T-helper 17 cell (primary cell): ENCODE data around the gene HSBP1. TPM values are rescaled to one million over a fixed set of nuclear protein-coding genes. Genes with fewer than 3 reads are reported as not detected.

ENCODE experiments used
- ATAC-seq: fragments of 150-1000 bp; cut with Tn5 transposase; 2 replicates; pipeline ENCODE4 v1.10.0; 2021; ENCODE audit warnings: mild to moderate bottlenecking, moderate library complexity
- DNase-seq, 3 donors: peaks; one replicate each; pipeline versions ENCODE4 v3.0.0 to v3.0.0-alpha.2; 2020 to 2021
- H3K9me3 ChIP-seq: one replicate; pipeline ENCODE4 v1.7.0; 2013; ENCODE audit warnings: low read length, mild to moderate bottlenecking; ENCODE audit not compliant: control insufficient read depth, poor library complexity, severe bottlenecking
- H3K27ac Mint-ChIP-seq: one replicate; pipeline ENCODE4 v1.8.0; 2022; ENCODE audit warnings: mild to moderate bottlenecking, moderate library complexity, mixed read lengths
- H3K27me3 Mint-ChIP-seq: one replicate; pipeline ENCODE4 v1.8.0; 2022; ENCODE audit warnings: mixed read lengths
- H3K36me3 Mint-ChIP-seq: one replicate; pipeline ENCODE4 v1.8.0; 2022; ENCODE audit warnings: low read depth, mixed read lengths
- H3K4me1 Mint-ChIP-seq: one replicate; pipeline ENCODE4 v1.8.0; 2022; ENCODE audit warnings: mild to moderate bottlenecking, mixed read lengths
- H3K4me3 Mint-ChIP-seq: one replicate; pipeline ENCODE4 v1.8.0; 2022; ENCODE audit warnings: mild to moderate bottlenecking, moderate library complexity, mixed read lengths
- total RNA-seq, 4 donors: library from RNA in 2 of 4; stranded (reverse) in 2 of 4; gene quantifications; one replicate each; pipeline ENCODE4 v1.2.3 and lab custom pipeline; 2022 to 2026

HSBP1 gene
- total RNA-seq (10 to 100 TPM; 23.1 to 23.8 TPM), total RNA-seq (lab: John Stamatoyannopoulos, UW) (12.3 to 24.3 reads per million in 2 donors)

DNA sequence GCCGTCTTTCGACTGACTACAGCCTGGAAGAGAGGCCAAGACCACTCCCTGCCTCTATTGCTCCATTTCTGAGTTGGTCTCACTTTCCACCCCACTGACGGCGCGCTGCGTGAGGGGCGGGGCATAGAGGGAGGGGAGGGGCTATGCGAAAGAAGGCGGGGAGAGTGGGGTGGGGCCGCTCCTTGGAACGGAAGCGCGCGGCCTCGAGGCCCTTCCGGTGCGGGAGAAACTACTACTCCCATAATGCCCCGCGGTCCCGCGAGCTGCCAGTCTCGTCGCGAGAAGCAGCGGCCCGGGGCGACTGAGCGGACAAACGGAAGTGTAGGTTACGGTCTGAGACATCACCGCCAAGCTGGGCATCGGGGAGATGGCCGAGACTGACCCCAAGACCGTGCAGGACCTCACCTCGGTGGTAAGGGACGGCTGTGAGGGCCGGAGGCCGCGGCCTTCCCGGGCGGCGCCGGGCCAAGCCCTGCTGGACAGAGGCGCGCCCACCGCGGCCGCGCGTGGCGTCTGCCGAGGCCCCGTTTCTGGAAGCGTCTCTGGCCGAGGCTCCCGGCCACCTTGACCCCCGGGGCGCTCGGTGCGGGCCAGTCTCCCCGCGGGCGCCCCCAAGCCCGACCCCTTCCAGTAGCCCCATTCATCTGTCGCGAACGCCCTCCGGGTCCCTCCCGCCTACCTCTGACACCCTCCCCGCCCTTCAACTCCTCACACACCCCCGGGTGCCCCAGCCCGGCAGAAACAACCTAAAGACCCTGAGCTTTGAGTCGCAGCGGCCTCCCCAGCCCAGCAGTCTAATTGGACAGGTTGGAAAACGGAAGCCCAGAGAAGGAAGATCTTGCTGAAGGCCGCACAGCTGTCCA is at the start of gene HSBP1:
HSBP1 (plus strand) TSS at position 269 of the 863 bp plus-strand sequence; CDS start at position 368, 99 bp downstream.
- Mint-ChIP-seq H3K36me3 (peaks cover 4% of the 10 kb centered on the region), H3K27me3 (no peaks in the 10 kb centered on the region)

DNA sequence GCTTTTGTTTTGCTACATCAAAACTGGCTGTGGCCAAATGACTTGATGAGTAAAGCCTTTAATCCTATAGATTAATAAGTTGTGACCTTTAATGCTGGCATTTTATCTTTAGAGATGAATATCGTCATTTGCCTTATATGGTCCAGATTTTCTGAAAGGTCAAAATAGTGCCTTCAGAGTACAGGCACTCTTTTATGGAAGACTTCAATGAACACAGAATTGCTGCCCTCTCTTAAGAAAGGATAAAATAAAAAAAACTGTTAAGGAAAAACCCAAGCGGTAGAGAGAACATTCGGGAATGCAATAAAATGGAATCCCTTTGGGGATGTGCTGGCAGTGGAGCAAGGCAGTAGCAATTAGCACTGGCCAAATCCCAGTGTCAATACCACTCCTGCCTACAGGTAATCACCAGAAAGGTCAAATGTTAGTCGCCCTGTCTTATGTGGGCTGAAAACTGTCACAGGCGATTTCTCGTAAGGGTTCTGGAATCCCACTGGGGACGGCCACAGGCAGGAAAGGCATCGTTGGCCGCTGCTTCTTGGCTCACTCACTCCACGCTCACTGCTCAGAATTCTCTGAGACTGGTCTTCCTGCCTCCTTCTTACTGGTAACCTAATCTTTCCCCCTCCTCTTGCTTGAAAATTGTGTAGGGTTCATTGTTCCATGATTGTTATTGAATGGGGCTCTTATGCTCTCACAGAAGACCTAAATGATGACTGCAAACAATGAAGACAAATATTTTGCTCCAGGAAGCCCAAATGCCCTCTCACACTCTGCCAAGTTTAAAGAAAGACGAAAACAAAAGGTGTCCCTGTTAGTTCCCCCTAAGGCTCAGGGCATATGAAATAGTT is 45.4 kb upstream of the HSBP1 start:
- ATAC-seq = no peak
- DNase-seq = no peak
- Mint-ChIP-seq H3K36me3 (no peaks in the 10 kb centered on the region), H3K27me3 (peaks cover 17% of the 10 kb centered on the region), H3K4me3 (no peak overlapping the region), H3K4me1 (no peaks in the 10 kb centered on the region), H3K27ac (no peak overlapping the region)
- no peaks in the 10 kb centered on the region for H3K9me3 ChIP-seq

More for the DNA sequence above, at the start of gene HSBP1:
- DNase-seq = peak; percentile 84 to 90 (median 85)
- no peaks in the 10 kb centered on the region for H3K9me3 ChIP-seq
- H3K4me3 Mint-ChIP-seq = peak within 1 kb of the TSS; percentile 97
- H3K4me1 Mint-ChIP-seq = peaks cover 12% of the 10 kb centered on the region
- peak; percentile 99 for ATAC-seq
- peak within 1 kb of the TSS; percentile 94 for H3K27ac Mint-ChIP-seq

DNA sequence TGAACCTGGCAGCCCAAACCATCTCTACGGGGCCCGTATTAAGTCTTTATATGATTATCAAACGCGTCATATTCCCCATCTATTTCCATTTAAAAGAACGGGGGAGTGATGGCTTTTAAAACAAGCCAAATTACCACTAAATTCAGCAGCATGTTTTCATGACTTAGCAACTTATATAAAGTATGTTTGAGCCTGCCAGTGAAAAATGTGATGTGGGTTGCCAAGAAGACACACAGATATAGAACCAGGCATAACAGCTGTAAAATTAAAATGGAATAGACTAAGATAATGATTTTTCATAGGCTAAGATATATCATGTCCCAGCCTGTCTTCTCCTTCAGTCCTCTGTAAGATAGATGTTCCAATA is 44.8 kb upstream of the HSBP1 start:
- Mint-ChIP-seq H3K4me1 (no peaks in the 10 kb centered on the region), H3K27ac (no peak overlapping the region), H3K36me3 (no peaks in the 10 kb centered on the region), H3K27me3 (peaks cover 17% of the 10 kb centered on the region), H3K4me3 (no peak overlapping the region)
- ATAC-seq (no peak), DNase-seq (no peak)
- H3K9me3 ChIP-seq = no peaks in the 10 kb centered on the region

DNA sequence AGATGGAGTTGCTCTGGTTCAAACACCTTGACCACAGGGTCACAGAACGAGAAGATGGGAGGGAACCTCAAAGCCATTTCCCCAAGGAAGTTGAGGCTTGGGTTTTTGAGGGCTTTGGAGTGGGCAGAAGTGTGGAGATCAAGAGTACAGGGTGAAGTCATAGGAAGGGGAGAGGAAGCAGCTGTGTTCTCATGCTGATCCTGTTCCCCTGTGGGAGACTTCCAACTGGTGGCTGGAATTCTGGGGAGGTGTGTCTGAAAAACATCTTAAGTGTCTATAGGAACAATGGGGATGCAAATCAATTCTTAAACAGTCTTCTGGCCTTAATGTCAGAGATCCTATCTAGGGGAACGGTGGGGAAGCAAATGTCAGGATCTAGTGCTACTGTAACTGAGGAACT is 38.8 kb upstream of the HSBP1 start:
- Mint-ChIP-seq H3K27me3 (peaks cover 12% of the 10 kb centered on the region), H3K27ac (no peak overlapping the region), H3K4me3 (no peak overlapping the region), H3K36me3 (no peaks in the 10 kb centered on the region), H3K4me1 (peaks cover 3% of the 10 kb centered on the region)
- no peak for ATAC-seq
- no peaks in the 10 kb centered on the region for H3K9me3 ChIP-seq
- no peak for DNase-seq

DNA sequence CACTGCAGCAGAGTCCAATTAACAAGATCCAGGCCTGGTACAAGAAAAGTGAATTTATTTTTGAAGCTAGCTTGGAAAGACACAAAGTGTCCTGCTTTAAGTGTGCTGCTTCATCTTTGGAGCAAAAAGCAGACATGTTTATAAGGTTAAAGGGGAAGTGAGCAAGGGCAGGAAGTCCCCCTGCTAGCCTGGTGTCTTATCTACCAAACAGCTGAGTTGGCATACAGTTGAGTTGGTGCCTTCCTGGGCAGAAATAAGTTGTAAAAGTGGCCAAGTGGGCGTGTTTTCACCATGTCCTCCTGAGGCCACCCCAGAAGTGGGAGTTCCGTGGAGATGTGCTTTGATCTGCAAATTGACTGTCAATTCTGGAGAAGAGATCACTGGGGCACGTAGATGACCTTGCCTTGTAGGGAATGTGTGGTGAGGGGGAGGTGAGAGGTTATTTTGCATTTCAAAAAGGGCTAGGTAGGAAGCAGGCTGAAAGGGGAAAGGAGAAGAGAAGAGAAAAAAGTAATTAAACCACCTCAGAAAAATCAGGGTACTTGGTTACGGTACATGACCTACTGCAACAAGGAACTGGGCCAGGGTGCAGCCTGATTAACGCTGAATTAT is 38.3 kb upstream of the HSBP1 start:
- H3K27ac Mint-ChIP-seq = no peak overlapping the region
- no peaks in the 10 kb centered on the region for H3K9me3 ChIP-seq
- DNase-seq = no peak
- H3K4me1 Mint-ChIP-seq = peaks cover 3% of the 10 kb centered on the region
- no peak overlapping the region for H3K4me3 Mint-ChIP-seq
- ATAC-seq = peak; percentile 33
- no peaks in the 10 kb centered on the region for H3K36me3 Mint-ChIP-seq
- H3K27me3 Mint-ChIP-seq = peaks cover 12% of the 10 kb centered on the region

DNA sequence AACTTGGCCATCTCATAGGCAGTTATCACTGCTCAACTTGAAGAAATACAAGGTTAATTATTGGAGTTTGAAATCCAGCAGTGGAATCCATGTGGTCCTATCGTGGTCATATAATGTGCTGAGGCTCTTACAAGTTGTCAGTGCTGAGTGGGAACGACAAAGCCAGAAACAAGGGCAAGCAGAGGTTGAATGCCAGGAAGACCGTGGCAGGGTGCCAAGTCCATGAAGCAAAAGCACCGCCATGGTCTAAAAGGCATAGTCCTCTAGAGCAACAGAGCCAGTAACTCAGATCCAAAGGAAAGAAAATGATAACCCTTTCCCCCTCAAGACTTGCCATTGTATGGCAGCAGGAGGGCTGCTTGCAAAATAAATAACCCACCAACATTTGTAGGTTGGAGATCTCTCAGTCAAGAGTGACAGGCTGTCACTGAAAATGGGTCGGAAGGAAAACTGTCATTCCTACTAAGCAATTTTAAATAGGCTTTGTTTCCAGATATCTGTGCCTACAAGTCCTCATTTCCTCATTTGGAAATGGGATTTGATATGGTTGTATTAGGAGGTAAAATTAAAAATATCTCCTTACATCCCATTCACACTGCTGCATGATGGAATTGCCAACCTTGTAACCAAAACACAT is 36.4 kb upstream of the HSBP1 start:
- no peaks in the 10 kb centered on the region for H3K9me3 ChIP-seq
- ATAC-seq (no peak), DNase-seq (no peak)
- peaks cover 26% of the 10 kb centered on the region for H3K27me3 Mint-ChIP-seq
- H3K36me3 Mint-ChIP-seq = no peaks in the 10 kb centered on the region
- no peak overlapping the region for H3K4me3 Mint-ChIP-seq
- H3K4me1 Mint-ChIP-seq = peaks cover 8% of the 10 kb centered on the region
- no peak overlapping the region for H3K27ac Mint-ChIP-seq

DNA sequence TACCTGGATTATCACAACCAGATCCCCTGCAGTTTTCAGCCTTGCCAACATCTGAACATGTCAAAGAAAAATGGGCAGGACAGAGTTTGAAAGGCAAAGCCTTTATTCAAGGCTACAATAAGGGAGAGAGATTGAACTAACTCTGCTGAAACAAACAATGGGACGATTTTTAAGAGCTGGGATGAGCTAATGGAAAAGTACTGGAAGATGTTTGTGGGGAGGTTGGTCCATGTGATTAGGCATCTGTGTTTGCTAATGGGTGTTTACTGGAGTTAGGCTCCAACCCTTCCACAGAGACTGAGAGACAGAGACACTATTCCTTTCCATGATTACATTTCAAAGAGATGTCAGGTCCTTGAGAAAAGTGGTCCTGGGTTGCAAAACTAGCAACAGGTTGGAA is 35.0 kb upstream of the HSBP1 start:
- H3K36me3 Mint-ChIP-seq = peaks cover 2% of the 10 kb centered on the region
- ATAC-seq (no peak), DNase-seq (no peak)
- no peaks in the 10 kb centered on the region for H3K9me3 ChIP-seq
- no peak overlapping the region for H3K27ac Mint-ChIP-seq
- H3K27me3 Mint-ChIP-seq = peaks cover 37% of the 10 kb centered on the region
- no peak overlapping the region for H3K4me3 Mint-ChIP-seq
- peaks cover 8% of the 10 kb centered on the region for H3K4me1 Mint-ChIP-seq

DNA sequence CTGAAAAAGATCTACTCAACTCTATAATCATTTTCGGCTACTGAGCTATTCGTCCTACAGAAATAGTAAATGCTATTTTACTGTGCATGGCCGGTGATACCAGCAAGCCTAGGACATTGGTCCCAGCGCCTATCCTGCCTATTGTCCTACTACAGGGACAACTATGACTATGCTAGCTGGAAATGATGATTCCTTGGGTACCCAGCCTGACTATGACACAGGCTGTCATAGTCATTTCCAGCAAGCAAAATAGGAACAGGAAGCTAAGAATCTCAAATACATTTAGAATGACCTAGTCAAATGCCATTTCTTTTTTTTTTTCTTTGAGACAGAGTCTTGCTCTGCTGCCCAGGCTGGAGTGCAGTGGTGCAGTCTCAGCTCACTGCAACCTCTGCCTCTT is 33.7 kb upstream of the HSBP1 start:
- peaks cover 42% of the 10 kb centered on the region for H3K27me3 Mint-ChIP-seq
- no peak overlapping the region for H3K4me3 Mint-ChIP-seq
- ATAC-seq (no peak), DNase-seq (no peak)
- no peak overlapping the region for H3K27ac Mint-ChIP-seq
- peaks cover 2% of the 10 kb centered on the region for H3K36me3 Mint-ChIP-seq
- peaks cover 5% of the 10 kb centered on the region for H3K4me1 Mint-ChIP-seq
- H3K9me3 ChIP-seq = no peaks in the 10 kb centered on the region

DNA sequence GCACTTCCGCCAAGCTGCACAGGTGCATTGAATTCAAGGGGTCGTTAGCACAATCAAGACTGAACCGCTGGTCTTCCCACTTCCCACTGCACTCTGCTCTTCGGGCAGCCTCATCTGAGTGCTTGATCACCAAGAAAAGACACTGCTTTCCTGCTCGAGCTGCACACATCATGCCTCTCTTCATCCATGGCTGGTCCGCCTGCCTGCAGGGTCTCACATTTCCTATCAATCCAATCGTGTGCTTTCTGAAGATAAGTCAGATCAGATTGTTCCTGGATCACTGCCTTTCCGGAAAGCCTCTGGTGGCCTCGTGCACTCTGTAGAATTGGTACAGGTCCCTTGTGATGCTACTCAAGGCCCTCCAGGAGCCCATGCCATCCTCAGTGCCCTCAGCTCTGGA is 30.8 kb upstream of the HSBP1 start:
- H3K4me1 Mint-ChIP-seq = peaks cover 4% of the 10 kb centered on the region
- no peak for DNase-seq
- no peak overlapping the region for H3K4me3 Mint-ChIP-seq
- no peak for ATAC-seq
- no peak overlapping the region for H3K27ac Mint-ChIP-seq
- no peaks in the 10 kb centered on the region for H3K9me3 ChIP-seq
- peaks cover 51% of the 10 kb centered on the region for H3K27me3 Mint-ChIP-seq
- H3K36me3 Mint-ChIP-seq = peaks cover 2% of the 10 kb centered on the region

DNA sequence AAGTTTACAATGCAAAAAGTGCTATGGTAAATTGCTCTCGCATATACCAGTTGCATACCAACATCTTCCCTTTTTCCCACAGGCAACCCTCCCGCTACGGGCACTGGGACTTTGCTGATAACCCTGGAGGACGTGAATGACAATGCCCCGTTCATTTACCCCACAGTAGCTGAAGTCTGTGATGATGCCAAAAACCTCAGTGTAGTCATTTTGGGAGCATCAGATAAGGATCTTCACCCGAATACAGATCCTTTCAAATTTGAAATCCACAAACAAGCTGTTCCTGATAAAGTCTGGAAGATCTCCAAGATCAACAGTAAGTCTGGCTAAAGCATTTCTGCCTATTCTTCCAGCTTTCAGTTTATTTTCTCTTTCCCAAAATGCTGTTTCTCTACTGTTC is 27.9 kb upstream of the HSBP1 start:
- ATAC-seq = no peak

DNA sequence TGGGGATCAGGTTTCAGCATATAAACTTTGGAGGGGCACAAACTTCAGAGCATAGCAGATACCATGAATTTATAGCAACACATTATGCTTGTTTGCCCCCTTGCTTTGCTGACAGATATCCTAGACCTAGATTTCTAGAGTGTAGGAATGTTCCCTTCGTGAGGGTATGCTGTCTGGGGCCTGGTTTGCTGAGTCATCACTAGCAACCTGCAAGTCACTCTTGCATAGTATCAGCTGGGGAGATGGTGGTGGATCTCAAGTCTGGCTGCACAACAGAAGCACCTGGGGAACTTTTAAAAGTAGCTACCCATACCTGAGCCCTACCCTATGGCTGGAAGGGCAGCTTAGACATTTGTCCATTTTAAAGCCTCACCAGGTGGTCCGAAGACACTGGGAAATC is 22.3 kb upstream of the HSBP1 start:
- Mint-ChIP-seq H3K27me3 (peaks cover 43% of the 10 kb centered on the region), H3K27ac (no peak overlapping the region), H3K4me1 (peaks cover 5% of the 10 kb centered on the region), H3K36me3 (no peaks in the 10 kb centered on the region), H3K4me3 (no peak overlapping the region)
- no peak for DNase-seq
- no peak for ATAC-seq
- no peaks in the 10 kb centered on the region for H3K9me3 ChIP-seq

More for the DNA sequence above, 27.9 kb upstream of the HSBP1 start:
- DNase-seq = no peak
- peaks cover 9% of the 10 kb centered on the region for H3K4me1 Mint-ChIP-seq
- peaks cover 2% of the 10 kb centered on the region for H3K36me3 Mint-ChIP-seq
- peaks cover 55% of the 10 kb centered on the region for H3K27me3 Mint-ChIP-seq
- H3K27ac Mint-ChIP-seq = no peak overlapping the region
- H3K4me3 Mint-ChIP-seq = no peak overlapping the region
- H3K9me3 ChIP-seq = no peaks in the 10 kb centered on the region

DNA sequence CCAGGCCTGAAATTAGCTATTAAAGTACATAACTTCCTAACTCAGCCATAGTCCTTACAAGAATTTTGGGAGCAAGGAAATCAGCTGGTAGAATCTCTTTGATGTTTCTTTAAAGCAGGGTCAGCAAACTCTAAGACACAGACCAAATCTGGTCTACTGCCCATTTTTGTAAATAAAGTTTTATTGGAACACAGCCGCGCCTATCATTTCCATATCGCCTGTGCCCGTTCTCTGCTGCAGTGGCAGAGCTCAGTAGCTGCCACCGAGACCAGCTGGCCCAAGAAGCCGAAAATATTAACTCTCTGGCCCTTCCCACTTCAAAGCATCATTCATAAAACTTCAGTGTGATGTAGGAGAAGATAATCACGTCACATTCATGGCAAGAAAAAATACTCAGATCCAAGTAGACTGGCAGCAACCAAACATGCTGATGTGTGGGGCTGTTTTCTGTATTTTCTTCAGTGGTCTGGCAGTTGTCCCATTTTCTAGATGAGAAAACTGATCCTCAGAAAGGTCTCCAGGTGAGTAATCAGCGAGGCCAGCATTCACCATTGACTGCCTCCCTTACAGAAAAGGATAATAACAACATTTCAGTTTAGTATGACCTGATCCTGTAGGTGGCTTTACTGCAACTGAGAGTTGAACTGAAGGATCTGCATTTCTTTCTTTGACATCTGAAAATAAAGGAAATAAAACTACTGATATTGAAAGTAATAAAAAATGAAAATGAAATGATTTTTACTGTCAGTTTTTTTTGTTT is 18.0 kb upstream of the HSBP1 start:
- H3K4me1 Mint-ChIP-seq = peaks cover 2% of the 10 kb centered on the region
- ATAC-seq = no peak
- H3K36me3 Mint-ChIP-seq = peaks cover 5% of the 10 kb centered on the region
- H3K4me3 Mint-ChIP-seq = no peak overlapping the region
- H3K27ac Mint-ChIP-seq = peak overlapping the region; percentile 51
- no peaks in the 10 kb centered on the region for H3K9me3 ChIP-seq
- DNase-seq = no peak
- peaks cover 35% of the 10 kb centered on the region for H3K27me3 Mint-ChIP-seq
